Type B pancreatic cell (in vitro differentiated cells): Measurements from ENCODE around the gene WNT3. TPM values are rescaled to one million over a fixed set of nuclear protein-coding genes. Genes with fewer than 3 reads are reported as not detected.

ENCODE experiments used
- DNase-seq: peaks from one replicate; pipeline ENCODE4 v3.0.0; 2021; ENCODE audit warnings: mixed read lengths; ENCODE audit not compliant: unreplicated experiment; ENCODE audit errors: extremely low spot score
- H3K27ac Mint-ChIP-seq: 2 replicates; pipeline ENCODE4 v1.8.0; 2021; ENCODE audit warnings: mild to moderate bottlenecking, mixed read lengths
- H3K27me3 Mint-ChIP-seq: 2 replicates; pipeline ENCODE4 v1.8.0; 2021; ENCODE audit warnings: mixed read lengths
- H3K36me3 Mint-ChIP-seq: 2 replicates; pipeline ENCODE4 v1.8.0; 2021; ENCODE audit warnings: mixed read lengths
- H3K4me1 Mint-ChIP-seq: one replicate; pipeline ENCODE4 v1.8.0; 2021; ENCODE audit warnings: mixed read lengths; ENCODE audit not compliant: unreplicated experiment
- H3K4me3 Mint-ChIP-seq: 2 replicates; pipeline ENCODE4 v1.8.0; 2021; ENCODE audit warnings: mild to moderate bottlenecking, mixed read lengths
- H3K9me3 Mint-ChIP-seq: 2 replicates; pipeline ENCODE4 v1.8.0; 2021; ENCODE audit warnings: mixed read lengths
- total RNA-seq: library from RNA; stranded (reverse); gene quantifications from 2 replicates; pipeline ENCODE4 v1.2.1, GENCODE V29; 2021; ENCODE audit warnings: low replicate concordance
- TF ChIP-seq, protein P1 (sequence below): fragments of 200-600 bp; sonication (generic); conservative IDR thresholded peaks from 2 replicates; pipeline ENCODE4 v1.5.0; 2021; ENCODE audit warnings: antibody characterized with exemption, mild to moderate bottlenecking

The WNT3 gene
- total RNA-seq, 1 donor from 2014 or later: 14.1 TPM

DNA sequence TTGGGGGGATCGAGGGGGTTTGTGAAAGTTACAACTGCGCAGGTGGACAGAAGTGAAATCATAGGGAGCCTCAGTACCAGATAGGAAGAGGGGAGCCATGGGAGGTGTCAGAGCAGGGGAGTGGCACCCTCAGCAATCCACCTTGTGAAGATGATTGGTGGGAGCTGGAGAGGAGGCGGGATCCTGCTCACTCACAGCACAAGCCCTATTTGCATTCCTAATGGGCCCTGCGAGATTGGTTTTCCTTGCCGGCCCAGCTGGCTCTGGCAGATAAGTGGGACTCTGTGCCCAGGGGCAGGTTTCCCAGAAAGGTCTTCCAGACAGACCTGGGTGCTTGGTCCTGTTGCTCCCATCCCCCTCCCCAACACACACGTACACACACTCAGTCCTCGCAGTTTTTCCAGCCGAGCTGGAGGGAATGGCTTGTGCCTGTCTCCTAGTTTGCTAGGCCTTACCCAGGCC, 9.4 kb downstream of the WNT3 start:
- DNase-seq: no peak
- Mint-ChIP-seq H3K9me3 (peaks cover 4% of the 10 kb centered on the region), H3K27ac (peak overlapping the region; percentile 11), H3K36me3 (peaks cover 8% of the 10 kb centered on the region), H3K4me1 (peaks cover 49% of the 10 kb centered on the region), H3K4me3 (no peak overlapping the region), H3K27me3 (peaks cover 6% of the 10 kb centered on the region)
- TF ChIP-seq, protein P1, sequence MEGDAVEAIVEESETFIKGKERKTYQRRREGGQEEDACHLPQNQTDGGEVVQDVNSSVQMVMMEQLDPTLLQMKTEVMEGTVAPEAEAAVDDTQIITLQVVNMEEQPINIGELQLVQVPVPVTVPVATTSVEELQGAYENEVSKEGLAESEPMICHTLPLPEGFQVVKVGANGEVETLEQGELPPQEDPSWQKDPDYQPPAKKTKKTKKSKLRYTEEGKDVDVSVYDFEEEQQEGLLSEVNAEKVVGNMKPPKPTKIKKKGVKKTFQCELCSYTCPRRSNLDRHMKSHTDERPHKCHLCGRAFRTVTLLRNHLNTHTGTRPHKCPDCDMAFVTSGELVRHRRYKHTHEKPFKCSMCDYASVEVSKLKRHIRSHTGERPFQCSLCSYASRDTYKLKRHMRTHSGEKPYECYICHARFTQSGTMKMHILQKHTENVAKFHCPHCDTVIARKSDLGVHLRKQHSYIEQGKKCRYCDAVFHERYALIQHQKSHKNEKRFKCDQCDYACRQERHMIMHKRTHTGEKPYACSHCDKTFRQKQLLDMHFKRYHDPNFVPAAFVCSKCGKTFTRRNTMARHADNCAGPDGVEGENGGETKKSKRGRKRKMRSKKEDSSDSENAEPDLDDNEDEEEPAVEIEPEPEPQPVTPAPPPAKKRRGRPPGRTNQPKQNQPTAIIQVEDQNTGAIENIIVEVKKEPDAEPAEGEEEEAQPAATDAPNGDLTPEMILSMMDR: no peak

DNA sequence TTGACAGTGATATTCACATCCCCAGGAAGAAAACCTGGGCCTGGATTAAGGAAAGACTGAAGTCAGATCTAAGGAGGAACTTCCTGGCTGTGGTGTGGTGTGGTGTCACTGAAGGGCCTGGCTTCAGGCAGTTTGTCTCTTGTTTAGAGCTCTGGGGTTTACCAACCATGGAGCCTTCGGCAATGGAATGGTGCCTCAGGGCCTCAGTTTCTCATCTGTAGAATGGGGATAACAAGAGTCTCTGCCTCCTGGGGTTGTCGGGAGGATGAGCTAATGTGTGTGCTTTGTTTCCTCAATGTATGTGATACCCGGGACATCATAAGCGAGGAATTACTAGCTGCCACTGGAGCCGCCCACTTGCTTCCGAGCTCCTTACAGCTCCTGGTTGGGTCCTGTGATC, 12.7 kb downstream of the WNT3 start:
- Mint-ChIP-seq H3K4me1 (peaks cover 22% of the 10 kb centered on the region), H3K4me3 (no peak overlapping the region), H3K27ac (no peak overlapping the region), H3K27me3 (no peaks in the 10 kb centered on the region), H3K36me3 (peaks cover 4% of the 10 kb centered on the region), H3K9me3 (peaks cover 4% of the 10 kb centered on the region)
- DNase-seq: no peak
- TF ChIP-seq, protein P1: no peak

DNA sequence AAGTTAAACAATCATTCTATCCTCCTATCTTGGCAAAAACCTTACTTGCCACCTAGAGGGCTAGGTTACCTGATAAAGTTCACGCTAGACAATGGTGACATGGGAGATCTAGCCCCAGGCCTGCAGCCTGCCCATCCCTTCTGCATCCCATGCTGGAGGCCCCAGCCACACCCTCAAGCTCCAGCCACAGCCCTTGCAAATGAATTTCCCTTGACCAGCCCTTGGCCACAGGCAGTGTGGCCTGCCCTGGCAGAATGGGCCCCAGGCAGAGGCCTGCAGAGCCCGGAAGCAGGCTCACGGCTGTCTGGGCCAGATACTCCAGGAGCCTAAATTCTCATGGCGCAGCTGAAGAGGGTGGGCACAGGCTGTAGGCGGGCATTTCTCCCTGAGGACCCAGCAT, 14.9 kb downstream of the WNT3 start:
- peak overlapping the region; percentile 21 for H3K27ac Mint-ChIP-seq
- H3K36me3 Mint-ChIP-seq: peaks cover 4% of the 10 kb centered on the region
- H3K4me1 Mint-ChIP-seq: peaks cover 9% of the 10 kb centered on the region
- peaks cover 4% of the 10 kb centered on the region for H3K9me3 Mint-ChIP-seq
- TF ChIP-seq, protein P1: no peak
- H3K4me3 Mint-ChIP-seq: no peak overlapping the region
- DNase-seq: no peak
- H3K27me3 Mint-ChIP-seq: no peaks in the 10 kb centered on the region

DNA sequence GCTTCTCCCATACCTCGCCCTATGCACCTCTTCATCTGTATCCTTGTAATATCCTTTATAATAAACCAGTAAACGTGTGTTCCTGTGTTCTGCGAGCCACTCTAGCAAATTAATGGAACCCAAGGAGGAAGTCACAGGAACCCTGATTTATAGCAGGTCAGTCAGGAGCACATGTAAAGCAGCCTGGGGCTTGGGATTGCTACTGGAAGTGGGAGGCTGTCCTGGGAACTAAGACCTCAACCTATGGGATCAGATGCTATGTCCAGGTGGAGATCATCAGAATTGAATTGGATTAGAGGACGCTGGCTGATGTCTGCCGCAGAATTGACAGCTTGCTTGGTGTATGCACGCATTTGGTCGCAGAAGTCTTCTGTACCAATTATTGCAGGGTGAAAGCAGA, 15.7 kb downstream of the WNT3 start:
- TF ChIP-seq, protein P1: no peak
- DNase-seq: no peak
- Mint-ChIP-seq H3K27ac (no peak overlapping the region), H3K27me3 (no peaks in the 10 kb centered on the region), H3K4me3 (no peak overlapping the region), H3K4me1 (peaks cover 4% of the 10 kb centered on the region), H3K36me3 (peaks cover 4% of the 10 kb centered on the region), H3K9me3 (peaks cover 4% of the 10 kb centered on the region)

DNA sequence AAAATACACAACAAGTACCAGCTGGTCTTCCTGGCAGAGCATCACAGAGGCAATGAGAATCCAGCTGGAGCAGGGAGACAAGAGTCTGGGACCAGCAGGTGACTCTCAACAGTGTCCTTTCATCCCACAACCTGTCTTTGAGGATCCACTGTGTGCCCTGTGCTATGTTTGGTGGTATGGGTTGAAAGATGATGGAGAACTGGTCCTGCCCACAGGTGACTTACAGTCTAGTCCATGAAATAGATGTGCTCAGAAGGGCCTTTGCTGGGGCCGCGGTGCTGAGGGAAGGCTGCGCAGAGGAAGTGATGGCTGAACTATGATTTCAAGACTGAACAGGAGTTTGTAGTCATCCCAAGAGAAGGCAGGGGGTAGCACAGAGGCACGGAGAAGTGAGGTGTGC, 17.9 kb downstream of the WNT3 start:
- Mint-ChIP-seq H3K4me1 (no peaks in the 10 kb centered on the region), H3K27me3 (peaks cover 3% of the 10 kb centered on the region), H3K9me3 (peaks cover 4% of the 10 kb centered on the region), H3K27ac (no peak overlapping the region), H3K36me3 (peaks cover 4% of the 10 kb centered on the region), H3K4me3 (no peak overlapping the region)
- DNase-seq: no peak
- TF ChIP-seq, protein P1: no peak
